Activated B cell treated with CpG ODN at 0.5 μM for 24 hours (primary cell): ENCODE measurements around the gene ALKAL2. TPM values are rescaled to one million over a fixed set of nuclear protein-coding genes. Genes with fewer than 3 reads are reported as not detected.

Source experiments
- ATAC-seq: fragments of 200-7000 bp; cut with Tn5 transposase; one replicate; pipeline ENCODE4 v1.10.0; 2021; ENCODE audit warnings: low read depth, mild to moderate bottlenecking, moderate library complexity
- CTCF ChIA-PET: fragments of 350-600 bp; sonication (Branson Sonifier 250); formaldehyde crosslinking; loops from one replicate; lab custom pipeline; 2021; ENCODE audit warnings: antibody characterized with exemption; lab: Charles Lee
- POLR2A ChIA-PET: fragments of 350-600 bp; sonication (Branson Sonifier 250); formaldehyde crosslinking; loops from one replicate; lab custom pipeline; 2021; ENCODE audit warnings: antibody characterized with exemption; lab: Charles Lee
- DNase-seq: peaks from one replicate; pipeline ENCODE4 v3.0.0; 2022
- H3K27ac Mint-ChIP-seq: one replicate; pipeline ENCODE4 v1.8.0; 2020; ENCODE audit warnings: mixed read lengths
- H3K27me3 Mint-ChIP-seq: one replicate; pipeline ENCODE4 v1.8.0; 2021; ENCODE audit warnings: mixed read lengths
- H3K36me3 Mint-ChIP-seq: one replicate; pipeline ENCODE4 v1.8.0; 2021; ENCODE audit warnings: low read depth, mixed read lengths
- H3K4me1 Mint-ChIP-seq: one replicate; pipeline ENCODE4 v1.8.0; 2021; ENCODE audit warnings: mixed read lengths
- H3K4me3 Mint-ChIP-seq: one replicate; pipeline ENCODE4 v1.8.0; 2020; ENCODE audit warnings: mild to moderate bottlenecking, mixed read lengths
- H3K9me3 Mint-ChIP-seq: one replicate; pipeline ENCODE4 v1.8.0; 2020; ENCODE audit warnings: mixed read lengths
- CTCF ChIP-seq: fragments of 200-600 bp; IDR thresholded peaks from one replicate; pipeline ENCODE4 v1.8.0; 2022; ENCODE audit warnings: antibody characterized with exemption, mild to moderate bottlenecking
- intact Hi-C: fragments of 100-400 bp; cut with micrococcal nuclease; formaldehyde crosslinking; loops from one replicate; pipeline ENCODE4 v1.15.1; 2024
- total RNA-seq: library from RNA; stranded (reverse); gene quantifications from 2 replicates; pipeline ENCODE4 v1.2.3, GENCODE V29; 2022

Gene ALKAL2
- total RNA-seq, 1 donor from 2014 or later, result not detected

- no peaks in the 10 kb centered on the region for H3K27me3 Mint-ChIP-seq
- CTCF ChIA-PET, result no interaction called here
- no peak for DNase-seq
- peaks cover 74% of the 10 kb centered on the region for H3K36me3 Mint-ChIP-seq
- no peak overlapping the region for H3K27ac Mint-ChIP-seq
- H3K4me3 Mint-ChIP-seq, result no peak overlapping the region
- ATAC-seq, result no peak
- intact Hi-C loops, result no loop called here
- H3K9me3 Mint-ChIP-seq, result no peaks in the 10 kb centered on the region
- POLR2A ChIA-PET, result no interaction called here
- peaks cover 10% of the 10 kb centered on the region for H3K4me1 Mint-ChIP-seq
- TF ChIP-seq CTCF, result no peak
Measured at GRCh38 chr2:279956-280649, 7.8 kb downstream of the ALKAL2 start.

GRCh38 chr2:279366-279765 lies 8.5 kb downstream of the ALKAL2 start:
- ChIA-PET CTCF (no interaction called here), POLR2A (no interaction called here)
- Mint-ChIP-seq H3K27me3 (no peaks in the 10 kb centered on the region), H3K36me3 (peaks cover 77% of the 10 kb centered on the region), H3K4me1 (peaks cover 15% of the 10 kb centered on the region), H3K4me3 (no peak overlapping the region), H3K9me3 (no peaks in the 10 kb centered on the region), H3K27ac (no peak overlapping the region)
- DNase-seq (no peak), ATAC-seq (no peak)
- intact Hi-C loops, result no loop called here
- TF ChIP-seq CTCF, result no peak

DNA sequence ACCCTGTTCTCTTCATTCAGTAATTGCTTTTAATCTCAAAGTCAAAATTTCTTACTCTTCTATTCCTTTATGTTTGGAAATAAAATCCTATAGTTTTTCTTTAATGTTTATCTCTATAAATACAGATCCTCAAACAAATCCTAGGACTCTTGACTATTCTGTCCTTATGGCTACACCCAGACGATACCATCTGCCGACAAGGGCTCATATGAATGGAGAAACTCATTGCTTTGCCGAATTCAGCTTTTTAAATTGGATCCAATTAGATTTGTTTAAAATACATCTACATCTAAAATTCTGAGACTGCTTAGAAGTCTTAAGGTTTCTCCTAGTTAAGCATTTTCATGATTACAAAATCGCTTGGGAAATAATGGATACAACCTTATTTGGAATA lies 9.0 kb downstream of the ALKAL2 start:
- Mint-ChIP-seq H3K27me3 (no peaks in the 10 kb centered on the region), H3K27ac (no peak overlapping the region), H3K4me3 (no peak overlapping the region), H3K4me1 (peaks cover 17% of the 10 kb centered on the region), H3K9me3 (no peaks in the 10 kb centered on the region), H3K36me3 (peaks cover 81% of the 10 kb centered on the region)
- CTCF ChIA-PET, result no interaction called here
- POLR2A ChIA-PET, result no interaction called here
- no peak for TF ChIP-seq CTCF
- intact Hi-C loops, result no loop called here
- ATAC-seq (no peak), DNase-seq (no peak)

DNA sequence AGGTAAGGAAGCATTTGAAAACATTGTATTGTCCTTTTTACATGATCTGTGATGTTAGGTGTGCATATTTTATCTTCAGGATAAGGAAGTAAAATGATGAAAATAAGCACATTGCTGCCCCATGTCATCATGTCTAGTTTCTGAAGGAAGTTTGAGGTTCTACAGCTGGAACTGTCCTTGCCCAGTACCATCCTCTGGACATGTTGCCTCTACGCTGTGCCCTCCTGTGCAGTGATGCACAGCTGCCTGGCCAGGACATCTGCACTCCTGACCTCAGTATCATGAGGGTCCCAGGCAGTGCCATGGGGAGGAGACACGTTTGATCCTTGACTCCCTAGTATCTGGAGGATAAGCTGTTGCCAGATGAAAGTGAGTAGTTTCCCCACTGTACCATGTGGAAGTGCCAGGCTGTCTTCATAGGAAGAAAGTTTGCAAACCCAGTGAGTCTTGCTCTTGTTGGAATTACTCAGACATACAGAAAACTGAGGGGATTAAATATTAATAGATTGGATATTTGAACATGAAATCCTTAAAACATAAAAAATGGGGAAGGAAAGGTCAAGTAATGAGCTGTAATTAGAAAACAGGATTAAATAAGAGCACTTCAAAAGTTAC lies 9.5 kb downstream of the ALKAL2 start:
- DNase-seq (no peak), ATAC-seq (no peak)
- no peak for TF ChIP-seq CTCF
- Mint-ChIP-seq H3K4me3 (no peak overlapping the region), H3K27me3 (no peaks in the 10 kb centered on the region), H3K9me3 (no peaks in the 10 kb centered on the region), H3K4me1 (peaks cover 17% of the 10 kb centered on the region), H3K27ac (no peak overlapping the region), H3K36me3 (peaks cover 82% of the 10 kb centered on the region)
- intact Hi-C loops, result no loop called here
- ChIA-PET CTCF (no interaction called here), POLR2A (no interaction called here)

- CTCF ChIA-PET, result interaction anchor here (1.0 to 1.4 kb wide), 2 partner anchors 29 to 361 kb away, joined by 3 to 4 read pairs; no protein-coding TSS in a partner anchor
- TF ChIP-seq CTCF, result no peak
- ATAC-seq (peak; percentile 61), DNase-seq (no peak)
- no peak overlapping the region for H3K4me3 Mint-ChIP-seq
- peaks cover 76% of the 10 kb centered on the region for H3K36me3 Mint-ChIP-seq
- H3K27me3 Mint-ChIP-seq, result no peaks in the 10 kb centered on the region
- peaks cover 22% of the 10 kb centered on the region for H3K4me1 Mint-ChIP-seq
- intact Hi-C loops, result no loop called here
- H3K27ac Mint-ChIP-seq, result no peak overlapping the region
- H3K9me3 Mint-ChIP-seq, result no peaks in the 10 kb centered on the region
- POLR2A ChIA-PET, result no interaction called here
Measured at GRCh38 chr2:275466-275865, 12.4 kb downstream of the ALKAL2 start.
